Measurements from ENCODE around the gene ARAF.
"Not testable (repeated sequence)": the region's sequence is repeated elsewhere in the genome, so short reads cannot be mapped to it uniquely, and the experiment has no call there.

DNA sequence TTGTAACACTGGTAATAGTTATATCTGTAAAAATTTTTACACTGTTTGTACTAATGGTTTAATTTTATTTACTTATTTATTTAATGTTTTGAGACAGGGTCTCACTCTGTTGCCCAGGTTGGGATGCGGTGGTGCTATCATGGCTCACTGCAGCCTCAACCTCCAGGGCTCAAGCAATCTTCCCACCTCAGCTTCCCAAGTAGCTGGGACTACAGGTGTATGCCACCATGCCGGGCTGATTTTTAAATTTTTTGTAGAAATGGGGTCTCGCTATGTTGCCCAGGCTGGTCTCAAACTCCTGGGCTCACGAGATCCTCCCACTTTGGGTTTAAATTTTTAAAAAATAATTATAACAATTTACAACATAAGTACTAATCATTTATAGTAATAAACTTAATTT lies 42.1 kb downstream of the ARAF start:
- TF ChIP-seq CTCF (IDR thresholded peaks at IDR 0.05; ENCODE audit: low read length); EZH2 (optimal IDR thresholded peaks at IDR 0.05; ENCODE audit: low read depth, low read length); EZH2phosphoT487 (IDR thresholded peaks at IDR 0.05; ENCODE audit: low read length): not testable (repeated sequence)

Data from MM.1S (cell line).